Measurements from ENCODE around the gene FBXO21. TPM values are rescaled to one million over a fixed set of nuclear protein-coding genes. Genes with fewer than 3 reads are reported as not detected.
"Not testable (repeated sequence)": the region's sequence is repeated elsewhere in the genome, so short reads cannot be mapped to it uniquely, and the experiment has no call there.

Gene FBXO21
- total RNA-seq, 3 donors from 2014 or later (not counting 1 experiment from before 2014, with no cell fraction given): 39.8 to 48.8 (median 39.9) TPM

DNA sequence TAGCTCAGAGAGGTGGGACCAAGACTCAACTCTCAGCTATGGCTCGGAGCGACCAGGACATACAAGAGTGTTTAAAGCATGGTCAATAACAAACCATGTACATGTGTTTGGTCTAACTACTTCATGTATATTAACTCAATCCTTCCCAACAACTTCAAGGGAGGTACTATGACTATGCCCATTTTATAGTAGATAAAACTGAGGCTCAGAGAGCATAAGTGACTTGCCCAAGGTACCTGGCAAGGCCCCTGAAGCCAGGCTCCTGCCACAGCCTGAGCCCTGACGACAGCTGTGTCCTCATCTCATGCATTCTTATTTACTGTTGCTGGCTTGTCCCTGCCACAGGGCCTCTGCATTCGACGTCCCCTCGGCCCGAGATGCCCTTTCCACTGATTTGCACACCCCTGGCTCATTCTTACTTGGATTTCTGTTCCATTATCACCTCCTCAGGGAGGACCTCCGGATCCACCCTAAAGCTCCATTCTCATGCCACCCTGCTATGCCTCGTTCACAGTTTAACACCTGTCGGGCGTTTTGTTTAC, 93.7 kb downstream of the FBXO21 start:
- Mint-ChIP-seq H3K4me3 (no peak overlapping the region), H3K9me3 (no peaks in the 10 kb centered on the region), H3K4me1 (peaks cover 23 to 38% of the 10 kb centered on the region in 2 donors), H3K36me3 (no peaks in the 10 kb centered on the region), H3K27me3 (ENCODE audit: low read depth in 2 of 2) (peaks cover 0 to 2% of the 10 kb centered on the region in 2 donors), H3K27ac (peak overlapping the region in 1 of 2 donors; percentile 27)
- no peak overlapping the region for H3K27ac ChIP-seq (ENCODE audit: low read length)
- no peak overlapping the region for H3K4me3 ChIP-seq (ENCODE audit: low read length)
- no peaks in the 10 kb centered on the region for H3K9me3 ChIP-seq (ENCODE audit: control insufficient read depth, insufficient read depth, low read length)
- DNase-seq (no peak), ATAC-seq (no peak)
- no peaks in the 10 kb centered on the region for H3K36me3 ChIP-seq (ENCODE audit: control insufficient read depth, insufficient read depth, low read length)
- H3K27me3 ChIP-seq (ENCODE audit: control insufficient read depth, insufficient read depth, low read length): peaks cover 7% of the 10 kb centered on the region
- peaks cover 19% of the 10 kb centered on the region for H3K4me1 ChIP-seq (ENCODE audit: control insufficient read depth, insufficient read depth, low read length)
- intact Hi-C loops (cut with micrococcal nuclease): no loop called here
- TF ChIP-seq, protein P1, sequence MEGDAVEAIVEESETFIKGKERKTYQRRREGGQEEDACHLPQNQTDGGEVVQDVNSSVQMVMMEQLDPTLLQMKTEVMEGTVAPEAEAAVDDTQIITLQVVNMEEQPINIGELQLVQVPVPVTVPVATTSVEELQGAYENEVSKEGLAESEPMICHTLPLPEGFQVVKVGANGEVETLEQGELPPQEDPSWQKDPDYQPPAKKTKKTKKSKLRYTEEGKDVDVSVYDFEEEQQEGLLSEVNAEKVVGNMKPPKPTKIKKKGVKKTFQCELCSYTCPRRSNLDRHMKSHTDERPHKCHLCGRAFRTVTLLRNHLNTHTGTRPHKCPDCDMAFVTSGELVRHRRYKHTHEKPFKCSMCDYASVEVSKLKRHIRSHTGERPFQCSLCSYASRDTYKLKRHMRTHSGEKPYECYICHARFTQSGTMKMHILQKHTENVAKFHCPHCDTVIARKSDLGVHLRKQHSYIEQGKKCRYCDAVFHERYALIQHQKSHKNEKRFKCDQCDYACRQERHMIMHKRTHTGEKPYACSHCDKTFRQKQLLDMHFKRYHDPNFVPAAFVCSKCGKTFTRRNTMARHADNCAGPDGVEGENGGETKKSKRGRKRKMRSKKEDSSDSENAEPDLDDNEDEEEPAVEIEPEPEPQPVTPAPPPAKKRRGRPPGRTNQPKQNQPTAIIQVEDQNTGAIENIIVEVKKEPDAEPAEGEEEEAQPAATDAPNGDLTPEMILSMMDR (IDR thresholded peaks at IDR 0.05): no peak
- 96% methylated on average over 11 of the region's 11 CpGs for WGBS (ENCODE audit: insufficient coverage)

DNA sequence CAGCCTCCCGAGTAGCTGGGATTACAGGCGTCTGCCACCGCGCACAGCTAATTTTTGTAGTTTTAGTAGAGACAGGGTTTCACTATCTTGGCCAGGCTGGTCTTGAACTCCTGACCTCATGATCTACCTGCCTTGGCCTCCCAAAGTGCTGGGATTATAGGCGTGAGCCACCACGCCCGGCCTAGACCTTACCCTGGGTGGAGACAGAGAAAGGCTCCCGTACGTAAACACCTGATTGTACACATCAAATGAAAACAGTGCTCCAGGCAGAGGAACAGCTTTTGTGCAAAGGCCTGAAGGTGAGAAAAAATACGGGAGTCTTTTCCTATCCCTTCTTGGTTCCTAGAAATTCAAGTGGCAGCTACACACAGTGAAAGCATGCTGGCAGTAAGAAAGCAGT, 95.1 kb downstream of the FBXO21 start:
- H3K27me3 ChIP-seq (ENCODE audit: control insufficient read depth, insufficient read depth, low read length); H3K27ac Mint-ChIP-seq; H3K36me3 ChIP-seq (ENCODE audit: control insufficient read depth, insufficient read depth, low read length); ATAC-seq; H3K4me3 ChIP-seq (ENCODE audit: low read length); H3K27me3 Mint-ChIP-seq (ENCODE audit: low read depth in 2 of 2); H3K9me3 Mint-ChIP-seq; H3K4me3 Mint-ChIP-seq; H3K36me3 Mint-ChIP-seq; H3K27ac ChIP-seq (ENCODE audit: low read length); H3K9me3 ChIP-seq (ENCODE audit: control insufficient read depth, insufficient read depth, low read length); intact Hi-C loops (cut with micrococcal nuclease); DNase-seq: not testable (repeated sequence)
- peaks cover 23 to 41% of the 10 kb centered on the region in 2 donors for H3K4me1 Mint-ChIP-seq
- H3K4me1 ChIP-seq (ENCODE audit: control insufficient read depth, insufficient read depth, low read length): peaks cover 19% of the 10 kb centered on the region
- 84% methylated on average over 10 of the region's 10 CpGs for WGBS (ENCODE audit: insufficient coverage)

- no peak overlapping the region for H3K4me3 Mint-ChIP-seq
- H3K9me3 Mint-ChIP-seq: peaks cover 2 to 6% of the 10 kb centered on the region in 2 donors
- no peak overlapping the region for H3K27ac Mint-ChIP-seq
- intact Hi-C loops (cut with micrococcal nuclease): no loop called here
- 89% methylated on average over 18 of the region's 18 CpGs for WGBS (ENCODE audit: insufficient coverage)
- H3K36me3 Mint-ChIP-seq: peaks cover 8% of the 10 kb centered on the region
- H3K27ac ChIP-seq (ENCODE audit: low read length): no peak overlapping the region
- H3K27me3 Mint-ChIP-seq (ENCODE audit: low read depth in 2 of 2): peaks cover 0 to 2% of the 10 kb centered on the region in 2 donors
- H3K4me1 Mint-ChIP-seq: peaks cover 23 to 37% of the 10 kb centered on the region in 2 donors
- TF ChIP-seq, protein P1 (IDR thresholded peaks at IDR 0.05): no peak
- ATAC-seq (no peak), DNase-seq (no peak)
- H3K4me1 ChIP-seq (ENCODE audit: control insufficient read depth, insufficient read depth, low read length): peaks cover 13% of the 10 kb centered on the region
- H3K4me3 ChIP-seq (ENCODE audit: low read length): no peak overlapping the region
- no peaks in the 10 kb centered on the region for H3K9me3 ChIP-seq (ENCODE audit: control insufficient read depth, insufficient read depth, low read length)
- H3K36me3 ChIP-seq (ENCODE audit: control insufficient read depth, insufficient read depth, low read length): no peaks in the 10 kb centered on the region
- peaks cover 4% of the 10 kb centered on the region for H3K27me3 ChIP-seq (ENCODE audit: control insufficient read depth, insufficient read depth, low read length)
These were observed 96.2 kb downstream of the FBXO21 start for GRCh38 chr12:117093918-117094630.

DNA sequence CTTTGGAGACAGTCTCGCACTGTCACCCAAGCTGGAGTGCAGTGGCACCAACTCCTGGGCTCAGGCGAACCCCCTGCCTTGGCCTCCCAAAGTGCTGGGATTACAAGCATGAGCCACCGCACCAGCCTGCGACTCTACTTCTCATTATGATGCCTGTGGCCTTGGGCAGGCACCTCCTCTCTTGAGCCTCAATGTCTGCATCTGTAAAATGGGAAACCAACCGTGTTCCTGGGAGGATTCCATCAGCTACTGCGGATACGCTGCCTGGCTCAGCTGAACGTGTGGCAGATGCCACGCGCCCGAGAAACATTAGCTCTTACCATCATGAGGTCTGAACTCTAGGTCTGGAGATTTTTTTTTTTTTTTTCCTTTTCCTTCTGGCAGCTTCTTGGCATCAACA, 96.8 kb downstream of the FBXO21 start:
- no peaks in the 10 kb centered on the region for H3K36me3 ChIP-seq (ENCODE audit: control insufficient read depth, insufficient read depth, low read length)
- Mint-ChIP-seq H3K4me1 (peaks cover 23 to 37% of the 10 kb centered on the region in 2 donors), H3K9me3 (peaks cover 2 to 6% of the 10 kb centered on the region in 2 donors), H3K27ac (no peak overlapping the region), H3K4me3 (no peak overlapping the region), H3K27me3 (ENCODE audit: low read depth in 2 of 2) (peaks cover 0 to 2% of the 10 kb centered on the region in 2 donors), H3K36me3 (peaks cover 10% of the 10 kb centered on the region)
- ATAC-seq (no peak), DNase-seq (no peak)
- no peak overlapping the region for H3K27ac ChIP-seq (ENCODE audit: low read length)
- H3K4me1 ChIP-seq (ENCODE audit: control insufficient read depth, insufficient read depth, low read length): peaks cover 10% of the 10 kb centered on the region
- 96% methylated on average over 11 of the region's 11 CpGs for WGBS (ENCODE audit: insufficient coverage)
- intact Hi-C loops (cut with micrococcal nuclease): no loop called here
- H3K4me3 ChIP-seq (ENCODE audit: low read length): no peak overlapping the region
- H3K9me3 ChIP-seq (ENCODE audit: control insufficient read depth, insufficient read depth, low read length): no peaks in the 10 kb centered on the region
- H3K27me3 ChIP-seq (ENCODE audit: control insufficient read depth, insufficient read depth, low read length): peaks cover 4% of the 10 kb centered on the region
- TF ChIP-seq, protein P1 (IDR thresholded peaks at IDR 0.05): no peak

Data from natural killer cell (primary cell).